ENCODE data around the gene TMEM144. TPM values are rescaled to one million over a fixed set of nuclear protein-coding genes. Genes with fewer than 3 reads are reported as not detected.

The TMEM144 gene
- polyA plus RNA-seq, result 1.3 and 2.8 TPM in 2 replicates
- polyA minus RNA-seq, result 0.49 and 0.81 TPM in 2 replicates

DNA sequence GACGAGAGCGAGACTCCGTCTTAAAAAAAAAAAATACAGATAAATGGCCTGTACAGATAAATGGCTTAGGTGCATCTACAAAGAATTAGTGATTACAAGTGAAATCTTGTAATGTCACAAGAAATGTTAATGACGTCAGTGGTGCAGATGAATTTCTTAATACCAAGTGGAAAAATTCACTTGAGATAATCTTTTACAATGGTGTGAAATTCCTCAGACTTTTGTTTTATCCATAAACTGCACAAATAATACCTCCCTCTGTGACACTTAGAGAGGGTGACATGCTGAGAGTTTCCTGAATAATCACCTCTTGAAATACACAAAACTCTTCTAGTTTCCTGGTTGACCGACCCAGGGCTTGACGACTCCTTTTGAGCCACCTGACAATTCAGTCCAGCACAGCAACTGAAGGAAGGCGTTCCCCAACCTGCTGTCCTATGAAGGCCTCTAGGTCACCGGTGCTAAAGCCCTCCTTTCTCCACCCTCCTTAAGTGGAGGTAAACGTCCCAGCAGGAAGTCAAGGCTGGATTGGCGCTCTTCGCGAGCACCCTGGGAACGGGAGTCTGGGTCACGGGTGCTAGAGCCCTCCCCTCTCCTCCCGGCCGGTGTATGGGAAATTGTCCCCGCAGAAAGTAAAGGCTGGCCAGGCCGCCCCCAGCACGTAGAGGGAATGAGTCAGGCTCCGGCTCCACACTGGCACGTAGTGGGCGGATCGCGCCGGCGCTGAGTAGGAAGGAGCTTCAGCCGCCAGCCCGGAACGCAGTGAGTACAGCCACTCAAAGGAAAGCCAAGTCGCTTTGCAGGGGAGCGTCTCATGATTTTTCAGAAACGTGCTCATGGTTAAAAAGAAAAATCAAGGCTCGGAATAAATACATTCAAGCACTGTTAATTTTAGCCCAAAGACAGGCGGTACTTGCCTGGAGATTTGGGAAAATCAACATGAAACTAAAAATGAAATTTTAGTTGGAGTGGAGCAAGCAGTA, at the start of gene TMEM144:
Gene TMEM144, plus strand, starts transcription at position 662 of the 983 bp plus-strand sequence. CDS start 2,182 bp downstream, outside the sequence.
- Histone ChIP-seq H3K36me3 (ENCODE audit: insufficient read depth, low read length) (no peaks in the 10 kb centered on the region), H3K4me2 (ENCODE audit: low read length) (no peak within 1 kb of the TSS), H3K9me2 (ENCODE audit: insufficient read depth, low read length) (no peaks in the 10 kb centered on the region), H3K4me3 (ENCODE audit: low read length) (peak within 1 kb of the TSS; percentile 54), H3F3A (ENCODE audit: insufficient read depth, low read length, poor library complexity, severe bottlenecking) (no peaks in the 10 kb centered on the region), H3K9me3 (ENCODE audit: low read length) (no peaks in the 10 kb centered on the region), H3K79me2 (replicated peaks; ENCODE audit: insufficient read depth, low read length) (no peaks in the 10 kb centered on the region), H3K27me3 (ENCODE audit: insufficient read depth, low read depth, low read length) (no peaks in the 10 kb centered on the region), H3K9ac (ENCODE audit: low read length) (peak within 1 kb of the TSS; percentile 8), H3K27ac (ENCODE audit: low read length) (no peak within 1 kb of the TSS), H4K20me1 (ENCODE audit: insufficient read depth) (no peaks in the 10 kb centered on the region), H2AFZ (ENCODE audit: low read depth, low read length) (peak within 1 kb of the TSS; percentile 6)
- TF ChIP-seq TAF1 (IDR thresholded peaks at IDR 0.05; ENCODE audit: low read depth) (no peak), EP300 (conservative IDR thresholded peaks at IDR 0.05; ENCODE audit: poor library complexity, severe bottlenecking) (no peak), RAD21 (conservative IDR thresholded peaks at IDR 0.05) (peak; percentile 24)
- TF ChIP-seq, protein P1, sequence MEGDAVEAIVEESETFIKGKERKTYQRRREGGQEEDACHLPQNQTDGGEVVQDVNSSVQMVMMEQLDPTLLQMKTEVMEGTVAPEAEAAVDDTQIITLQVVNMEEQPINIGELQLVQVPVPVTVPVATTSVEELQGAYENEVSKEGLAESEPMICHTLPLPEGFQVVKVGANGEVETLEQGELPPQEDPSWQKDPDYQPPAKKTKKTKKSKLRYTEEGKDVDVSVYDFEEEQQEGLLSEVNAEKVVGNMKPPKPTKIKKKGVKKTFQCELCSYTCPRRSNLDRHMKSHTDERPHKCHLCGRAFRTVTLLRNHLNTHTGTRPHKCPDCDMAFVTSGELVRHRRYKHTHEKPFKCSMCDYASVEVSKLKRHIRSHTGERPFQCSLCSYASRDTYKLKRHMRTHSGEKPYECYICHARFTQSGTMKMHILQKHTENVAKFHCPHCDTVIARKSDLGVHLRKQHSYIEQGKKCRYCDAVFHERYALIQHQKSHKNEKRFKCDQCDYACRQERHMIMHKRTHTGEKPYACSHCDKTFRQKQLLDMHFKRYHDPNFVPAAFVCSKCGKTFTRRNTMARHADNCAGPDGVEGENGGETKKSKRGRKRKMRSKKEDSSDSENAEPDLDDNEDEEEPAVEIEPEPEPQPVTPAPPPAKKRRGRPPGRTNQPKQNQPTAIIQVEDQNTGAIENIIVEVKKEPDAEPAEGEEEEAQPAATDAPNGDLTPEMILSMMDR (IDR thresholded peaks at IDR 0.05; ENCODE audit: poor library complexity, severe bottlenecking), result peak; percentile 28

DNA sequence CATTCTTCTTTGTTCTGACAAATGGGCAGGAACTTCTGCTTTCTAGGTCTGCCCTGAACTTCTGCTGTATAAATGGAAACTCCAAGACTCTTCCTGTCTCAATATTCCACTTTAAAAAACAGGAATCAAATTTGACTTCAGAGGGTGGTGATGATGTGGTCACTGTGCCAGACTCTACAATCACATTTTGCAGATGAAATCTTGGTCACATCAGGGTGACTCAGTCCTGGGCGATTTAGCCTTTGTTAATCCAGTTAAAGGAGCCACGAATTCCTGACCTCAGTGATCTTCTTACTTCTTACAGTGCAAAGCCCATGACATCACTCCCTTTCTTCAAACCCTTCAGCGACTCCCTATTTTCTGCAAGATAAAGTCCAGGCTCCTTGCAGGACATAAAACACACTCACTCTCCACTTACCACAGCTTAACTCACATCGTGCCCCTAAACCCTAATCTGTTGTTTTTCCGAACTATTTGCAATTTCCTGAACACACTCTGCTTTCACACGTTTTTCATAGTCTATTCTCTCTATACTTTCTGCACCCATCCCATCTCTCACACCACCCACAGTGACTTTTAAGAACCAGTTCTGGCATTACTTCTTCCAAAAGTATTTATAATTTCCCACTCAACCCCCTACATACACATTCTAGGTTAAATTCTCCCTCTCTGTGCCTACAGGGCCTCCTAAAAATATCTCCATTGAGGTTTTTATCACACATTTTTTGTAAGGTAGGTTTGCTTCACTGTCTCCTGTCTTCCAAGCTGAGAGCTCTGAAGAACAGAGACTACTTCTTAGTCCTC, 48.5 kb upstream of the TMEM144 start:
- H3K9me3 ChIP-seq (ENCODE audit: low read length), result no peaks in the 10 kb centered on the region
- no peaks in the 10 kb centered on the region for H3K9me2 ChIP-seq (ENCODE audit: insufficient read depth, low read length)
- no peak overlapping the region for H3K4me3 ChIP-seq (ENCODE audit: low read length)
- no peak overlapping the region for H3K9ac ChIP-seq (ENCODE audit: low read length)
- H2AFZ ChIP-seq (ENCODE audit: low read depth, low read length), result no peak overlapping the region
- H3F3A ChIP-seq (ENCODE audit: insufficient read depth, low read length, poor library complexity, severe bottlenecking), result no peaks in the 10 kb centered on the region
- no peaks in the 10 kb centered on the region for H3K79me2 ChIP-seq (replicated peaks; ENCODE audit: insufficient read depth, low read length)
- H3K36me3 ChIP-seq (ENCODE audit: insufficient read depth, low read length), result no peaks in the 10 kb centered on the region
- H3K27ac ChIP-seq (ENCODE audit: low read length), result no peak overlapping the region
- H4K20me1 ChIP-seq (ENCODE audit: insufficient read depth), result no peaks in the 10 kb centered on the region
- H3K27me3 ChIP-seq (ENCODE audit: insufficient read depth, low read depth, low read length), result no peaks in the 10 kb centered on the region
- H3K4me2 ChIP-seq (ENCODE audit: low read length), result no peak overlapping the region
- TF ChIP-seq EP300 (conservative IDR thresholded peaks at IDR 0.05; ENCODE audit: poor library complexity, severe bottlenecking) (no peak), EZH2 (IDR thresholded peaks at IDR 0.05; ENCODE audit: borderline replicate concordance, insufficient read depth, low read length, poor library complexity, severe bottlenecking) (no peak), TAF1 (IDR thresholded peaks at IDR 0.05; ENCODE audit: low read depth) (no peak), POLR2AphosphoS5 (IDR thresholded peaks at IDR 0.05) (no peak), MXI1 (conservative IDR thresholded peaks at IDR 0.05; ENCODE audit: poor library complexity, severe bottlenecking) (no peak), RAD21 (conservative IDR thresholded peaks at IDR 0.05) (no peak)
- TF ChIP-seq, protein P1 (IDR thresholded peaks at IDR 0.05; ENCODE audit: poor library complexity, severe bottlenecking), result no peak
- TF ChIP-seq, protein P2, sequence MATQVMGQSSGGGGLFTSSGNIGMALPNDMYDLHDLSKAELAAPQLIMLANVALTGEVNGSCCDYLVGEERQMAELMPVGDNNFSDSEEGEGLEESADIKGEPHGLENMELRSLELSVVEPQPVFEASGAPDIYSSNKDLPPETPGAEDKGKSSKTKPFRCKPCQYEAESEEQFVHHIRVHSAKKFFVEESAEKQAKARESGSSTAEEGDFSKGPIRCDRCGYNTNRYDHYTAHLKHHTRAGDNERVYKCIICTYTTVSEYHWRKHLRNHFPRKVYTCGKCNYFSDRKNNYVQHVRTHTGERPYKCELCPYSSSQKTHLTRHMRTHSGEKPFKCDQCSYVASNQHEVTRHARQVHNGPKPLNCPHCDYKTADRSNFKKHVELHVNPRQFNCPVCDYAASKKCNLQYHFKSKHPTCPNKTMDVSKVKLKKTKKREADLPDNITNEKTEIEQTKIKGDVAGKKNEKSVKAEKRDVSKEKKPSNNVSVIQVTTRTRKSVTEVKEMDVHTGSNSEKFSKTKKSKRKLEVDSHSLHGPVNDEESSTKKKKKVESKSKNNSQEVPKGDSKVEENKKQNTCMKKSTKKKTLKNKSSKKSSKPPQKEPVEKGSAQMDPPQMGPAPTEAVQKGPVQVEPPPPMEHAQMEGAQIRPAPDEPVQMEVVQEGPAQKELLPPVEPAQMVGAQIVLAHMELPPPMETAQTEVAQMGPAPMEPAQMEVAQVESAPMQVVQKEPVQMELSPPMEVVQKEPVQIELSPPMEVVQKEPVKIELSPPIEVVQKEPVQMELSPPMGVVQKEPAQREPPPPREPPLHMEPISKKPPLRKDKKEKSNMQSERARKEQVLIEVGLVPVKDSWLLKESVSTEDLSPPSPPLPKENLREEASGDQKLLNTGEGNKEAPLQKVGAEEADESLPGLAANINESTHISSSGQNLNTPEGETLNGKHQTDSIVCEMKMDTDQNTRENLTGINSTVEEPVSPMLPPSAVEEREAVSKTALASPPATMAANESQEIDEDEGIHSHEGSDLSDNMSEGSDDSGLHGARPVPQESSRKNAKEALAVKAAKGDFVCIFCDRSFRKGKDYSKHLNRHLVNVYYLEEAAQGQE (IDR thresholded peaks at IDR 0.05; ENCODE audit: borderline replicate concordance), result no peak
